Renal pelvis (tissue), 4 donors: ENCODE results near the gene FERD3L. TPM values are rescaled to one million over a fixed set of nuclear protein-coding genes. Genes with fewer than 3 reads are reported as not detected.

ENCODE experiments used
- DNase-seq: peaks from one replicate; pipeline ENCODE4 v3.0.0-alpha.2; 2013
- polyA plus RNA-seq, 3 donors: library from polyadenylated mRNA; unstranded; fragments of 120-200 nt; gene quantifications; one replicate each; pipeline ENCODE4 v1.2.1, GENCODE V29; 2013; ENCODE audit not compliant: insufficient read length in 3 of 3

Gene FERD3L
- polyA plus RNA-seq, 3 donors: not detected

GRCh38 chr7:19117091-19117869 lies 27.9 kb downstream of the FERD3L start, which contains the start of gene TWIST1:
Gene TWIST1 (minus strand): TSS chr7:19117636. CDS start chr7:19117321, 315 bp downstream.
- DNase-seq: peak; percentile 76

DNA sequence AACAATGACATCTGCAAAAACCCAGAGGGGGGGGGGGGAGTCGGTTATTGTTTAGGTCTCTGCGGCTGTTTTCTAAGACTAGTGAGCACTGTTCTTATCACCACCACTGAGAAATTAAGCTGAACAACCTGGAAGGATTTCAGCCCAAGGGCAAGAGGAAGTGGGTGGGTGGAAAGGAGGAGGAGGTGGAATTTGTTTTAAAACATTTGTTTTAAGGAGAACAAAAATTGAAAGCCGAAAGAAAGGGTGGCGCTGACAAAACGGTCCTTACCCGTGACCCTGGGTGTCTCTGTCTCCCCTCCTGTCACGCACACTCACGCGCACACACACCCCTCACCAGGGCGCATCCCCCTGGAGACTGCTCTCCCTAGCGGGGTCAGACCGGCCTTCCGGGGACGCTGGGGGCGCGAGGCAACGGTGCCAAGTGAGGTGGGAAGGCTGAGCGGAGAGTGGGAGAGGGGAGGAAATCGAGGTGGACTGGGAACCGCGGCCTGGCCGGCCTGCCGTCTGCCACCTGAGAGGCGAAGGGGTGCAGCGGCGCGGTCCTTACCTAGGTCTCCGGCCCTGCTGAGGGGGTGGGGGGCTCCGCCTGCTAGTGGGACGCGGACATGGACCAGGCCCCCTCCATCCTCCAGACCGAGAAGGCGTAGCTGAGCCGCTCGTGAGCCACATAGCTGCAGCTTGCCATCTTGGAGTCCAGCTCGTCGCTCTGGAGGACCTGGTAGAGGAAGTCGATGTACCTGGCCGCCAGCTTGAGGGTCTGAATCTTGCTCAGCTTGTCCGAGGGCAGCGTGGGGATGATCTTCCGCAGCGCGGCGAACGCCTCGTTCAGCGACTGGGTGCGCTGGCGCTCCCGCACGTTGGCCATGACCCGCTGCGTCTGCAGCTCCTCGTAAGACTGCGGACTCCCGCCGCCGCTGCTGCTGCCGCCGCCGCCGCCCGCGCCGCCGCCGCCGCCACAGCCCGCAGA lies 28.8 kb downstream of the FERD3L start:
- no peak for DNase-seq

GRCh38 chr7:19114551-19114855 lies 30.7 kb downstream of the FERD3L start:
- DNase-seq: no peak

GRCh38 chr7:19113855-19114550 lies 31.2 kb downstream of the FERD3L start:
- DNase-seq: no peak

DNA sequence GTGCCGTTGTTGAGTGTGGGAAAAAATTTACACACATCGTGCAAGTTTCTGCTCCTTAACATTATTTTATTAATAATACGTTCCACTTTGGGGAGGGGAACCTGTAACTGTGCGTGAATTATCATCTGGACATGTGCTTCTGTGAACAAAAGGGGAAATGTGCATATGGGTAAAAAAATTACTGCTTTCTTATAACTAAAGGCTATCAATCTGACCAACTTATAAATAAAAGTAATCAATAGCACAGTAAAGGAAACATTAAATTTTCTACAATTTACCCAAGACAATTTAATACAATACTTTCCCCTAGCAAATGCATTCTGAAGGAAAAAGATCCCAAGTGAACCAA lies 32.2 kb downstream of the FERD3L start:
- DNase-seq: no peak

DNA sequence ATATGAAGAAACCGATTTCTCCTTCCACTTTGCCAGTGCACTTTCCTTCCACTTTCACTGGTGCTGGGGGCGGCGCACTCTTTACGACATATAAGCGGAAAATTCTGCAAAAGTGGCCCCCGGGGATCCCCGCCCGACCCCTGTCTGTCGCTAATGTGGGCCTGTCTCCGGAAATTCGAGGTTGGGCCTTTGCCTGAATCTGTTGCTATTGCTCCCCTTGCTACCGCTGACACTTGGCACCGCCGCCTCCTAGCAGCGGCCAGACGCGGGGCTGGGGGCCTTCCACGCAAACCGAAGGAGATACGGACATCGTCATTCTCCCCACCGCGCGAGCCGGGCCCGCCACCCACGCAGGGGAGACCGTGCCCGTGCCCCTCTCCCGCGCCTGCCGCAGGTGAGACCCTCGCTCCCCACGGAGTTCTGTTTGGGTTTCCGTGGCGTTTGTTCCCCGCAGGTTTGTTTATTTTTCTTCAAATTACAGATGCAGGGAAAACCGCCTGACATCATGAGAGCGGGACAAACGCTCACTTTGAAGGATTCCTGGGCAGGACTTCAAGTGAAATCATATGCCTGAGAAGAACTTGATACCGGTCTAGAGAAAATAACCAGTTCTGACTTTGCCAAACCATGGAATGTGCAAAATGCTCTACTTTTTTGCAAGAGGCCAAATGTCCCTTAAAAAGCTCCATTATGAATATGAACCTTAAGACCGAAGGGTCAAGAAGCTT lies 32.8 kb downstream of the FERD3L start:
- DNase-seq: no peak

DNA sequence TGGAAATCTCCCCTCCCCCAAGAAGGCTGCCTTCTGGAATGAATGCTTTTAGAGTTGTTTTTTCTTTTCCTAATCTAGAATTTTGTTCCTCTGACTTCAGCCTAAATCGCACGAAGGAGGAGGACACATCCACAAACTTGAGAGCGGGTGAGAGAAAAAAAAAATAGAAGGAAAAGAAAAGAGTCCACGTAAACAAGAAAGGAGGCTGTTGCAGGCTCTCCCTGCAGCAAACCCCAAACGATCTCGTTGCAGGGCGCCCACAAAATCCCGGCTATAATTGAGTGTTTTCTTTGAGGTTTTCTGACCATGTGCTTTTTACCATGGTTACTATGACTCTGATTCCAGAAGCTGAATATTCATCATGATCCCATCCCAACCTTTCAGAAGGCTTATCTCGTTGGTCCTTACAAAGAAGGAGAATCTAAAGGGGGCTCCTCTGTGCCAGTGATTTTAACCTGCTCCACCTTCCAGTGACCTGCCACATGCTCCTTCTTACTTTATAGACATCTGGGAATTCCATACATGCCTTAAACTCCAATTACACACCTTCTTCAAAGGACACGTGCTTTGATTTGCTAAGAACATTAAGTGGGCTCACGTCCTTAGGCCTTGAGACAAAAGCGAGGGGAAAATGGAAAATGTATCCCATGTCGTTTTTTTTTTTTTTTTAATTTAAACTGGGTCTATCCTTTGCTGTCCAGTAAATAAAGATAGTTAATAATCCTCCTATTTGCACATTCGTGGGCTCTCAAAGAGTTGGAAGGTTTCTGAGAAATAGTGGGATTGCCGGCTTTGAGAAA lies 33.5 kb downstream of the FERD3L start:
- no peak for DNase-seq

GRCh38 chr7:19110776-19111175 lies 34.4 kb downstream of the FERD3L start:
- DNase-seq: no peak

GRCh38 chr7:19110026-19110730 lies 35.0 kb downstream of the FERD3L start:
- no peak for DNase-seq

DNA sequence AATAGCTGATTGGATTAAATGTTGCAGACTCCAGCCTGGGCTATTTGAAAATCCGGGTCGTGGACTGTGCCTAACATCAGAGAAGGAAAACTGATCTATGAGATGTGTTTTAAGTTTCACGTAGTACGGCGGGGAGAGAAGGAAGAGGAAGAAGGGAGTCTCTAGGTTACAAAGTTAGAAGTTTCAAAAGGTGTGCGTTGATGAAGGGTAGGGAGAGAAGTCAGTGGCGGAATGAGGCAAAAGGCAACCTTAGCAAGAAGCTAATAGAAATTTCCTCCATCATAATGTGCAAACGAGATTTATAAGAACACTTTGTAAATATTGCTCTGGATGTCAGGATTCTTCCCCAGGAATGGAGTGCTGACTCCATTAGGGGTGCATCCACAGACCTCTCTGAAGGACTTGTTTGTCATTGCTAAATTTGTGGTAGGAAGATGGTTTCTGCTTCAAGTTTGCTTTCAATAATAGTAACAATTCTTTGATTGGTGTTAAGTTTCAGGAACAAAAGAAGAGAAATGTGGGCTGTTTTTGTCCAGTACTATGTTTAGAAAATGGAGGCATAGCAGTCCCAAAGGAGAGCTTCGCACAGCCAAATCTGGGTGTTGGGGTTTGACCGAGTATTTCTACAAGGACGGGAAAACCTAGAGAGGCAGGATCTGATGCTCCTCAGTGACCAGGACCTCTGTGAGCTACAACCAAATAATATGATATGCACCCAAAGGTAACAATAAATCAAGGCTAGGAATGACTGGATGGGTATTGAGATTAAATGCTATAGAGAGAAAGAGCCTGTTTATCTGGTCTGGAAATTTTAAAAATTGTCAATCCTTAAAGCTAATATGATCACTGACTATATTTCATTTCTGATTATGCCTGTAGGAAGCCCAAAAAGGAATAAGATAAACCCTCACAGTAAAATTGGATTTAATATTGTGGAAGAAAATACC lies 35.9 kb downstream of the FERD3L start:
- no peak for DNase-seq

DNA sequence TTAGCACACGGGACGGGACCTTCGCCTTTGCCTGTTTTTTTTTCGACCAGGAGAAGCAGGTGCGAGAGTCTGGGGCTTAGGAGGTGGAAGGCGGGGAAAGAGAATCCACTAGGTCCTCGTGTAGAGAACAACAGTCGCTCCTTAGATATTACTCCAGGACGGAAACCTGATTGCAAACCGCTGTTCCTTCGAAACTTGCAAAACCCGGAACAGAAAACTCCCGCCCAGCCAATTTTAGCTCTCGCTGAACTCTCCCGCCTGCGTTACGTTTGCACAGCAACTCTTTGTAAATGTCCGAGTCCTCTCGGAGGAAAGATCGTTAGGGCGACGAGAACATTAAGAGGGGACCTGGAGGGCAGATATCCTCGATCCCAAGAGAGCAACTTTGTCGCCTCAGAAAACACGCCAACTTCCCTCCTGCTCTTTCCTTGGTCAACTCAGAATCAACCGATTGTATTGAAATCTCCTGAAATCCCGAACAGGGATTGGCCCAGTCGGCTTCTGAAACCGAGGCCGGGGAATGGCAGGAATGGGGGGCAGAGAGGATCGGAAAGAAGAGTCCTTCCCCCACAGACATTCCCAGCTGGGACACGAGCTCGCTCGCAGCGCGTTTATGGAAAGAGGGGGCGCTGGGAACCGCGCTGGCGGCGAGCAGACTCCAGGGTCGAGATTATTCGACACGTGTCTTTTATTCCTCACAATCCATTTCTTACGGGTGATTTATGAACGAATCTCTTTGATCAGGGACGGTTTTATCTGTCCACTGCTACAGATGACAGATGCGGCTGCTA lies 37.7 kb downstream of the FERD3L start:
- DNase-seq: peak; percentile 65

DNA sequence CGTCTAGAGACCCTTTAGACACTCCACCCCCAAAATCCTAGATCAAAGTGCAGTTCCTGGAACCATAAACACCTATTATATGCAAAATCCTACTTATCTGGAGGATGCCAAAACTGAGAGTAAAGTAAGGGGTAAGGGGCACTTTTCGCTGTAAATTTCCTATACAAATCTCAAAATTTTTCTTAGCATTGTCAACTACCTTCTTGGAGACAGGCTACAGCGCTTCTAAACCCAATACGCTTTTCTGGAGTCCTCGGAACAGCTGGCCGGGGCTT lies 38.2 kb downstream of the FERD3L start:
- DNase-seq: no peak

- no peak for DNase-seq
Measured at GRCh38 chr7:19106241-19107080, 38.8 kb downstream of the FERD3L start.

GRCh38 chr7:19105546-19105945 lies 39.7 kb downstream of the FERD3L start:
- DNase-seq: no peak

DNA sequence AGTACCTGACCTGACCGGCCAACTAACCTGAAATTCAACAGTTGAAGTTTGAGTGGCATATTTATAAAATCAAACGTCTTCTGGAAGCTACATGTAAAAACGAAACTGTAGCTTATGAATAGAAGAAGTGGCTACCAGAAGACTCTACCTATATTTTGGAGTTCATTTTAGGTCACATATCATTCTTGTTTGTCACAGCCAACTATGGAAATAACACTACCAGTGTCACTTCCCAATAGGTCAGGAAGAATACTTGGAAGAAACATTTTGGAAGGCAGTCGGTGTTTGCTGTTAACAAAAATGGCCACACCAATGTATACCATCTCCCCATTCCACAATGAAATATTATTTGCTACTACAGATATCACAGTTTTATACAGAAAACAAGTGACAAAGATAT lies 40.4 kb downstream of the FERD3L start:
- DNase-seq: no peak

GRCh38 chr7:19102884-19103283 lies 42.3 kb downstream of the FERD3L start:
- DNase-seq: no peak

DNA sequence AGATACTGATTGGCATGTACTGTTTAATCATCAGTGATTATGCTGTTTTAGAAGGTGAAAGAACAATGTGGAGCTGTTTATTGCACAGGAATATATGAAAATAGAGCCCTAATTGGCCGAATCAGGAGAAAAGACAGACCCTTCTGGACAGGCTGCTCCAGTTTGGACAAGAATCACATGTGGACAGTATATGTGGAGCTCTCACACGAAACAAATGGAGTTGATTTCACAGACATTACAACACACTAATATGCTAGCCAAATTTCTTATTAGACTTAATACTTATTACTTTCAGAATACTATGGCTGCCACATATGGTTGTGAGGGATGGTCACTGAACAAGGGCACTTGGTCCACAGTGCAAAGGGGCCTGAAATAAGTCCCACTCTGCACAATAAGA lies 43.3 kb downstream of the FERD3L start:
- no peak for DNase-seq

GRCh38 chr7:19101472-19101871 lies 43.7 kb downstream of the FERD3L start:
- no peak for DNase-seq
